ENCODE results near the gene MRTFB. TPM values are rescaled to one million over a fixed set of nuclear protein-coding genes. Genes with fewer than 3 reads are reported as not detected.

The MRTFB gene
- total and polyA plus RNA-seq, 12 donors = 5.5 to 77.7 (median 44.3) TPM

DNA sequence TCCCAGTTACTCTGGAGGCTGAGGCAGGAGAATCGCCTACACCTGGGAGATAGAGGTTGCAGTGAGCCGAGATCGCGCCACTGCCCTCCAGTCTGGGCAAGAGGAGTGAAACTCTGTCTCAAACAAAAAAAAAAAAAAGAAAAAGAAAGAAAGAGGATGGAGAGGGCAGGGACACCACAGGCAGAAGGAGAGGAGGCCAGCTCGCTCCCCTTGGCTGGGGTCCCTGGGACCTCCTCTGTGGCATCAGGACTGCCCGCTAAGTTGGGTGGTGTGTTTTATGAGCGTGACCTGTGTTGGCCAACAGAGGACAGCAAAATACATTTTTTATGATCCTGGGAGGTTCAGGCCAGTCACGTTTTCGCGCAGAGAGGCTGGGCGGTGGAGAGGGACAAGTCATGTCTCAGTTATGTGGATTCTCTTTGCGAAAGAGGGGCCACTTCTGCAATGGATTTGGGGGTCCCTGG lies 229.6 kb downstream of the MRTFB start:
- no peaks in the 10 kb centered on the region for H3K36me3 ChIP-seq (replicated peaks in 1 of 2)
- no peaks in the 10 kb centered on the region for H3K9me3 ChIP-seq (replicated peaks in 1 of 3)
- TF ChIP-seq, protein P1, sequence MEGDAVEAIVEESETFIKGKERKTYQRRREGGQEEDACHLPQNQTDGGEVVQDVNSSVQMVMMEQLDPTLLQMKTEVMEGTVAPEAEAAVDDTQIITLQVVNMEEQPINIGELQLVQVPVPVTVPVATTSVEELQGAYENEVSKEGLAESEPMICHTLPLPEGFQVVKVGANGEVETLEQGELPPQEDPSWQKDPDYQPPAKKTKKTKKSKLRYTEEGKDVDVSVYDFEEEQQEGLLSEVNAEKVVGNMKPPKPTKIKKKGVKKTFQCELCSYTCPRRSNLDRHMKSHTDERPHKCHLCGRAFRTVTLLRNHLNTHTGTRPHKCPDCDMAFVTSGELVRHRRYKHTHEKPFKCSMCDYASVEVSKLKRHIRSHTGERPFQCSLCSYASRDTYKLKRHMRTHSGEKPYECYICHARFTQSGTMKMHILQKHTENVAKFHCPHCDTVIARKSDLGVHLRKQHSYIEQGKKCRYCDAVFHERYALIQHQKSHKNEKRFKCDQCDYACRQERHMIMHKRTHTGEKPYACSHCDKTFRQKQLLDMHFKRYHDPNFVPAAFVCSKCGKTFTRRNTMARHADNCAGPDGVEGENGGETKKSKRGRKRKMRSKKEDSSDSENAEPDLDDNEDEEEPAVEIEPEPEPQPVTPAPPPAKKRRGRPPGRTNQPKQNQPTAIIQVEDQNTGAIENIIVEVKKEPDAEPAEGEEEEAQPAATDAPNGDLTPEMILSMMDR (IDR thresholded peaks at IDR 0.05) = peak; percentile 44 to 90 (median 68)
- TF ChIP-seq POLR2A (IDR thresholded peaks at IDR 0.05) = peak in 1 of 2 donors; percentile 71
- H3K27ac ChIP-seq = peak overlapping the region; percentile 39 to 95 (median 84)
- peak; percentile 79 to 92 (median 87) for DNase-seq
- intact Hi-C loops (cut with DNase I) = loop anchor here (5.0 to 10.0 kb wide), 3 partner anchors 224 to 378 kb away; partner anchors contain the start of gene ERCC4 (in 1 of the 2)
- H3K4me3 ChIP-seq = peak overlapping the region in 2 of 4 donors; percentile 26 to 100
- 27 to 30% (median 29%) methylated on average over 11 to 12 of the region's 12 CpGs for WGBS, 4 donors
- no peaks in the 10 kb centered on the region for H3K27me3 ChIP-seq
- peaks cover 14 to 24% of the 10 kb centered on the region in 2 donors for H3K4me1 ChIP-seq (replicated peaks in 1 of 2)

GRCh38 chr16:14301169-14302030 lies 230.3 kb downstream of the MRTFB start:
- 0 to 3% (median 1%) methylated on average over 4 to 34 of the region's 34 CpGs for WGBS, 4 donors
- DNase-seq = peak in 6 of 7 donors; percentile 57 to 68 (median 62)
- peak overlapping the region; percentile 13 to 100 (median 29) for H3K4me3 ChIP-seq
- intact Hi-C loops (cut with DNase I) = loop anchor here (5.0 to 10.0 kb wide), 3 partner anchors 223 to 379 kb away; partner anchors contain the start of gene ERCC4 (in 1 of the 2)
- no peaks in the 10 kb centered on the region for H3K27me3 ChIP-seq
- H3K4me1 ChIP-seq (replicated peaks in 1 of 2) = peaks cover 15 to 31% of the 10 kb centered on the region in 2 donors
- H3K27ac ChIP-seq = peak overlapping the region; percentile 39 to 95 (median 84)
- no peak for TF ChIP-seq POLR2A (IDR thresholded peaks at IDR 0.05)
- TF ChIP-seq, protein P1 (IDR thresholded peaks at IDR 0.05) = no peak
- H3K9me3 ChIP-seq (replicated peaks in 1 of 3) = no peaks in the 10 kb centered on the region
- no peaks in the 10 kb centered on the region for H3K36me3 ChIP-seq (replicated peaks in 1 of 2)

DNA sequence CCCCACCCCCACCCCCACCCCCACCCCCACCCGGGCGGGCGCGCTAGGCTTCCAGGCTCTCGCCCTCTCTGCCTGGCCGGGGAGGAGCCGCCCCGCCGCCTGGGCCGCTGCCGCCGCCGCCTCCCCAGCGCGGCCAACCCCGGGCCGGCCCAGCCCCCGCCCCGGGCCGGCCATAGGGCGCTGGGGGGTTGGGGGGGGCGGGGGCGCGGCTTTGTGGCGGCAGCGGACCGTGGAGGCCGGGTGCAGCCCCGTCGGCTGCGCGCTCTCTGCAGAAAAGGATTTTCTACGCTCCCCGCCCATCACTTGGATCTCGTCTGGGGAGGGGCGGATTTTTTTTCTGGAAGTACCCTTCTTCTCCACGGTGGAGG lies 230.9 kb downstream of the MRTFB start:
- DNase-seq = peak in 6 of 7 donors; percentile 66 to 74 (median 67)
- Histone ChIP-seq H3K9me3 (replicated peaks in 1 of 3) (no peaks in the 10 kb centered on the region), H3K27ac (peak overlapping the region; percentile 46 to 95 (median 83)), H3K4me1 (replicated peaks in 1 of 2) (peaks cover 21 to 37% of the 10 kb centered on the region in 2 donors), H3K4me3 (peak overlapping the region; percentile 83 to 100 (median 92)), H3K27me3 (no peaks in the 10 kb centered on the region), H3K36me3 (replicated peaks in 1 of 2) (no peaks in the 10 kb centered on the region)
- TF ChIP-seq, protein P1 (IDR thresholded peaks at IDR 0.05) = no peak
- TF ChIP-seq POLR2A (IDR thresholded peaks at IDR 0.05) = peak in 1 of 2 donors; percentile 71
- WGBS, 4 donors = 0% methylated on average over 20 to 37 of the region's 37 CpGs; no CpG with 5 or more reads in 2 of the 4 donors
- intact Hi-C loops (cut with DNase I) = loop anchor here (5.0 to 10.0 kb wide), 3 partner anchors 223 to 380 kb away; partner anchors contain the start of gene ERCC4 (in 1 of the 2)
